GM12875 (cell line): Measurements from ENCODE around the gene CNRIP1.

ENCODE experiments used
- H3K4me3 ChIP-seq: one replicate; pipeline ENCODE4 v1.5.1; 2011; ENCODE audit warnings: low read depth, low read length, control low read depth
- TF ChIP-seq, protein P1 (sequence below): IDR thresholded peaks from 2 replicates; pipeline ENCODE4 v1.5.1; 2011; ENCODE audit warnings: low read depth, mild to moderate bottlenecking, control low read depth, inconsistent platforms, low read length, moderate library complexity, borderline replicate concordance; ENCODE audit not compliant: insufficient read depth

CNRIP1 gene

DNA sequence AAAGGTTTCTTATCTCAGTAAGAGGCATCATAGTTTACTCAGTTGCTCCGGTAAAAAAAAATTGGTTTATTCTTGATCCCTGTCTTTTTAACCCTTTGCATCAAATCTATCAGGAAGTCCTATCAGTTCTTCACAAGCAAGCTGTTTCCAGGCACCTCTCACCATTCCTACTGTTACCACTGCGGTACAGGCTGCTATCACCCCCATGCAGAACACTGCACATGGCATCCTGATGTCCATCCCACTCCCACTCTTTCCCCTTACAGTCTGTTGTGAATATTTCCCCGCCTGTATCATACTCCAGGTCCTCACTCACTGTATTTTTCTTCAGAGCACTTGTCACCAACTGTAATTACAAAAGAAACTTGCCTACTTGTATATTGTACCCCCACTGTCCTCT, 5.3 kb upstream of the CNRIP1 start:
- no peak overlapping the region for H3K4me3 ChIP-seq
- TF ChIP-seq, protein P1, sequence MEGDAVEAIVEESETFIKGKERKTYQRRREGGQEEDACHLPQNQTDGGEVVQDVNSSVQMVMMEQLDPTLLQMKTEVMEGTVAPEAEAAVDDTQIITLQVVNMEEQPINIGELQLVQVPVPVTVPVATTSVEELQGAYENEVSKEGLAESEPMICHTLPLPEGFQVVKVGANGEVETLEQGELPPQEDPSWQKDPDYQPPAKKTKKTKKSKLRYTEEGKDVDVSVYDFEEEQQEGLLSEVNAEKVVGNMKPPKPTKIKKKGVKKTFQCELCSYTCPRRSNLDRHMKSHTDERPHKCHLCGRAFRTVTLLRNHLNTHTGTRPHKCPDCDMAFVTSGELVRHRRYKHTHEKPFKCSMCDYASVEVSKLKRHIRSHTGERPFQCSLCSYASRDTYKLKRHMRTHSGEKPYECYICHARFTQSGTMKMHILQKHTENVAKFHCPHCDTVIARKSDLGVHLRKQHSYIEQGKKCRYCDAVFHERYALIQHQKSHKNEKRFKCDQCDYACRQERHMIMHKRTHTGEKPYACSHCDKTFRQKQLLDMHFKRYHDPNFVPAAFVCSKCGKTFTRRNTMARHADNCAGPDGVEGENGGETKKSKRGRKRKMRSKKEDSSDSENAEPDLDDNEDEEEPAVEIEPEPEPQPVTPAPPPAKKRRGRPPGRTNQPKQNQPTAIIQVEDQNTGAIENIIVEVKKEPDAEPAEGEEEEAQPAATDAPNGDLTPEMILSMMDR, result no peak

DNA sequence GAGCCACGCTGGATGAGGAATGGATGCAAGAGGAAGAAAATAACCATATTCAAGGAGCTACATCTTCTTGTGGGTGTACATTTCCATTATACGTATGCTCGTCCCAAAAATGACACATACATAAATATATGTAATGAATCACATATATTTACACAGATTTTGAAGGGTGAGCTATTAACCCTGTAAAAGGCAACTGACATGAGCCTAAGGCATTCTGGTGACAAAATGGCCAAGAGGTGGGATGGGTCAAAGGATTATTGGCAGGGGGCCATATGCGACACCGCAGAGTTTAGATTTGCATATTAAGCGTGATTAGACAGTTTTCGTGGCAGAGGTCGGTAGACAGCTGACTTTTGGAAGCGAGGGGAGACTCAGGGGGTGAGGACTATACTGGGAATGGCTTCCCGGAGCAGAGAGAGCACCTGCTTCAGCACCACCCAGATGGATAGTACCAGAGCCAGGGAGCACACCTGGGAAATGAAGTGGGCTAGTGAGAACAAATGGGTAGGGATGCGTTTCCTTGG, 431 bp upstream of the CNRIP1 start:
- H3K4me3 ChIP-seq, result no peak overlapping the region
- TF ChIP-seq, protein P1, result no peak

DNA sequence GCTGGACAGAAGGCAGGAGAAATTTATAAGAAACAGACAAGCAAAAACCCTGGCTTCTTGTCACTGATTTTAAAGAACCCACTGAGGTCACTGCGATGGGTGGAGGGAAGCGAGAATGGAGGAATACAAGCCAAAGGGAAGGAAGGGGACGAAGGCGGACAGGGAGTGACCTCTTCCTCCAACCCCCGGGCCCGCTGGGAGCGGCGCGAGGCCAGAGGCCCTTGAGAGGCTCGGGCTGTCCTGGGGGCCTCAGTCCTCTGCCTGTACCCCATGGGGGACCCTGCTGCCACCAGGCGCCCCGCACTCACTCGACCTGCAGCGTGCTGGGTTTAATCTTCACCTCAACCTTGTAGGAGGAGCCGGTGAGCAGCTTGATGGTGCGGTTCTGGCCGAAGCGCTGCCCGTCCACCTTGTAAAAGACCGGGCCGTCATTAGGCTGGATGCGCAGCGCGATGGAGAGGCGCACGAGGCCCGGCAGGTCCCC, 793 bp downstream of the CNRIP1 start:
- TF ChIP-seq, protein P1, result no peak
- H3K4me3 ChIP-seq, result peak overlapping the region; percentile 42

DNA sequence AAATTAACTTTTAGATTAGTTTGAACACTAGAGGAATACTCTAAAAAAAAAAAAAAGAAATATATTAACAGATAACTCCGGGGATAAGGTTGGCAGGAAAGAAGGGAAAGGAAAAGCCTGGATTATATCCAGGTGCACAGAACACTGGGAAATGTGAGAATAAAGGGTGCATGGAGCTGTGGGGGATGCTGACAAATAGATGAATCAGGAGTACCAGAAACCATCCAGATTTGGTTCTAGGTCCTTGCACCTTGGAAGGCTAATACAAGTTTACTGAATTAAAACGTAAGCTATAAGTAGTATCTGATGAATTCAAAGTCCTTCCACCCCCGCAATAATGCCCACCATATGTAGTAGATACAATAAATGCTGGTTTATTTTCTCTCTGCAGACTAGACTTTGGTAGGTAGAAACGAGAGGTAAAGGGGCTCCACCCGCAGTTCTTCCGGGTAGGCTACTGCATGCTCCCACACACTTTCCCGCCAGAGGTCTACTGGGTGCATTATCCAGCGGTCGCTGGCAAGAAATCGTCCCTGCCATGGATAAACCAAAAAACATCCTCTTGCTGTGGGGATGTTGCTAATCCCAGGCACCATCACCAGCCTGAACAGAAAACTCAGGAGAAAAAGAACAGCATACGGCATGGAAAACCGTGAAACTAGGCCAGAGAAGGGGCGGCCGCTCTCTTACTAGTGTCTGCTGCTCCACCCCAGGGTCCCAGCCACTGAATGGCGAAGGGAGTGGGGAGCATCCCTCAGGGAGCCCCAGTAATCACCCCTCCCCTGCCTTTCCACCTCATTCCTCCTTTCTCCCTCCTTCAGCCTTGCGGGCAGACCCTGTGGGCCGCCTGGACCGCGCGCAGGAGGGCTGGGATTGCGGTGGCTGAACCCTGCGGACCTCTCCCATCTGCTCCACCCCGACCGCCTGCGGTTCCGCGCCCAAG, 1.5 kb downstream of the CNRIP1 start:
- TF ChIP-seq, protein P1, result no peak
- no peak overlapping the region for H3K4me3 ChIP-seq

DNA sequence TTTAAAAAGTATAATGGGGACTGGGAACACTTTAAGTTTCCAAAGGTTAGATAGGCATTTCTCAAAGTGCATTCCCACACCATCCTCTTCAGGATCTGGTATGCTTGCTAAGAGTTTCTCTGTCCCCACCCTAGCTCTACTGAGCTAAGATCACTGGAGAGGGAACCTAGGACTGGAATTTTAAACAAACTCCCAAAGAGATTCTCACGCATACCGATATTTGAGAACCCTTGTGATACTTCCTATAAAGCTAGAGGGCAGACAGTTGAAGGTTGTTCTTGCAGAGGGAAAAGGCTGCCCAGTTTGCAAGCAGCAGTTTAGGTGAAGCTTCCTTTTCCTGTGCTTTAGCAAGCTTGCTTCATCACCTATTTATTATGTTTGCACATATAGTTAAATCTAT, 3.6 kb downstream of the CNRIP1 start:
- TF ChIP-seq, protein P1, result no peak

GRCh38 chr2:68311033-68311432, 8.7 kb downstream of the CNRIP1 start:
- TF ChIP-seq, protein P1, result no peak
- H3K4me3 ChIP-seq, result no peak overlapping the region

More for the DNA sequence above, 3.6 kb downstream of the CNRIP1 start:
- no peak overlapping the region for H3K4me3 ChIP-seq
